ENCODE results near the gene SEMA3G.

The SEMA3G gene

DNA sequence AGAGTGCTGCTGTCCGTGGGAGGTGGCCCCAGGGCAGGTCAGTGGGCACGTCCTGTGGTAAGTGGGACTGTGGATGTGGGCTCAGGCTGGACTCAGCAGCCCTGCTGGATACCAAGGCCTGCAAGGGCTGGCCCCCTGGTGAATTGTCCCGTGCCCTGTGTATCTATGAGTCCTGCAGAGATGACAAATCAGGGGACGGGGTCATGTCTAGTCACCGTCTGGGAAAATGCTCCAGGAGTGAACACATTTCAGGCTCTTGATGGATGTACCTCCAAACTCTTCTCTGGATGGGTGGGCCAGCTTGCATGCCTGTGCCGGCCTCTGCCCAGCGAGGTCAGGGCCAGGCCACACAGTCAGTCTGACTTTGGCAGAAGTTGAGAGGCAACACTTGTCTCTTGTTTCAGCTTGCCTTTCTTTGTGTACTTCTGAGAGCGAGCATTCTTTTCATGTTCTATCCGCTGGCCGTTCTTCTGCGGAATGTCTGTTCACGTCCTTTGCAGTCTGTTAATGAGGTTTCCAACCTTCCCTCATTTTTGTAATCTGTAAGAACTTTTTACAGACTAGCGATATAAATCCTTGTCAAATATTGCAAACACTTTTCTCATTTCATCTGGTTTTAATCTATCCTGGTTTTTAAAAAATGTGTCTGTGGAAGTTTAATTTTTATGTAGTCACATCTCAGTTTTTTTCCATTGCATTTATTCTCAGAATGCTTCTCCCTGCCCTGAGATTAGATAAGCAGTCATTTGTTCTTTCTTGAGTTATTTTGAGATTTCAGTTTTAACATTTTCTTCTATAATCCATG, 38.9 kb upstream of the SEMA3G start:
- Histone ChIP-seq H3K9me3 (ENCODE audit: control extremely low read depth in 1 of 5, control insufficient read depth in 4 of 5, insufficient read depth in 2 of 5, low read depth in 1 of 5, low read length in 4 of 5) (no peaks in the 10 kb centered on the region), H3K27ac (ENCODE audit: insufficient read depth in 1 of 2, low read depth in 1 of 2, low read length in 2 of 2, poor library complexity in 1 of 2, severe bottlenecking in 2 of 2) (no peak overlapping the region), H3K36me3 (ENCODE audit: control insufficient read depth in 4 of 4, insufficient read depth in 4 of 4, low read length in 3 of 4) (peaks cover 13 to 93% (median 58%) of the 10 kb centered on the region in 4 experiments), H3K27me3 (replicated peaks in 2 of 5; ENCODE audit: control insufficient read depth in 4 of 5, insufficient read depth in 5 of 5, low read length in 4 of 5) (no peaks in the 10 kb centered on the region), H3K4me1 (ENCODE audit: control extremely low read depth in 1 of 4, control insufficient read depth in 4 of 4, insufficient read depth in 4 of 4, low read length in 3 of 4) (peaks cover 0 to 6% (median 0%) of the 10 kb centered on the region in 4 experiments), H3K4me3 (ENCODE audit: control insufficient read depth in 1 of 7, extremely low read depth in 1 of 7, insufficient read depth in 4 of 7, low read depth in 2 of 7, low read length in 6 of 7) (no peak overlapping the region)
- WGBS (ENCODE audit: insufficient coverage) = over 99% methylated on average over 12 of the region's 13 CpGs
- no peak for DNase-seq
- ChIA-PET CTCF (interaction anchor here (1.6 to 2.1 kb wide), 3 partner anchors 8 to 15 kb away, joined by 5 to 14 read pairs (median 7); no protein-coding TSS in a partner anchor), POLR2A (no interaction called here)

DNA sequence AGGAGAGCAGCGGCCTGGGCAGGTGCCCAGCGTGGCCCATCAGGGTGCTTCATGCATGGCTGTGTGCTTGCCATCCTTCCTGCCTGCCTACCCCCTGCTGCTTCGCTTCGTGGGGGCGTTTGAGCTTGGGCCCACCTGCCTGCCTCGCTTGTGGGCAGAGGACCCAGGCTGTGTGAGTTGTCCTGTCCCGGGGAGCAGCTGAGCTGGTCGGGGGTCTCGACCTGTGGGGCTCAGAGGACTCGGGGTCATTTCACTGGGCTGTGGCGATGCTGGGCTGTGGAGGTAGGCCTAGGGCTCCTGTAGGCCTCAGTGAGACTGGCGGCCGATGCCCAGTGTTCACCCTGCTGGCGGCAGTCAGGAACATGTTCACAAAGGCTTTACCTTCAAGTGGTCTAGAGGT, 38.2 kb upstream of the SEMA3G start:
- Histone ChIP-seq H3K9me3 (ENCODE audit: control extremely low read depth in 1 of 5, control insufficient read depth in 4 of 5, insufficient read depth in 2 of 5, low read depth in 1 of 5, low read length in 4 of 5) (no peaks in the 10 kb centered on the region), H3K36me3 (ENCODE audit: control insufficient read depth in 4 of 4, insufficient read depth in 4 of 4, low read length in 3 of 4) (peaks cover 14 to 94% (median 60%) of the 10 kb centered on the region in 4 experiments), H3K27ac (ENCODE audit: insufficient read depth in 1 of 2, low read depth in 1 of 2, low read length in 2 of 2, poor library complexity in 1 of 2, severe bottlenecking in 2 of 2) (no peak overlapping the region), H3K27me3 (replicated peaks in 2 of 5; ENCODE audit: control insufficient read depth in 4 of 5, insufficient read depth in 5 of 5, low read length in 4 of 5) (no peaks in the 10 kb centered on the region), H3K4me3 (ENCODE audit: control insufficient read depth in 1 of 7, extremely low read depth in 1 of 7, insufficient read depth in 4 of 7, low read depth in 2 of 7, low read length in 6 of 7) (no peak overlapping the region), H3K4me1 (ENCODE audit: control extremely low read depth in 1 of 4, control insufficient read depth in 4 of 4, insufficient read depth in 4 of 4, low read length in 3 of 4) (peaks cover 0 to 6% (median 0%) of the 10 kb centered on the region in 4 experiments)
- WGBS (ENCODE audit: insufficient coverage) = 91% methylated on average over 13 of the region's 14 CpGs
- ChIA-PET POLR2A (no interaction called here), CTCF (interaction anchor here (1.0 to 2.1 kb wide), 4 partner anchors 8 to 28 kb away, joined by 4 to 14 read pairs (median 6); no protein-coding TSS in a partner anchor)
- DNase-seq = no peak

DNA sequence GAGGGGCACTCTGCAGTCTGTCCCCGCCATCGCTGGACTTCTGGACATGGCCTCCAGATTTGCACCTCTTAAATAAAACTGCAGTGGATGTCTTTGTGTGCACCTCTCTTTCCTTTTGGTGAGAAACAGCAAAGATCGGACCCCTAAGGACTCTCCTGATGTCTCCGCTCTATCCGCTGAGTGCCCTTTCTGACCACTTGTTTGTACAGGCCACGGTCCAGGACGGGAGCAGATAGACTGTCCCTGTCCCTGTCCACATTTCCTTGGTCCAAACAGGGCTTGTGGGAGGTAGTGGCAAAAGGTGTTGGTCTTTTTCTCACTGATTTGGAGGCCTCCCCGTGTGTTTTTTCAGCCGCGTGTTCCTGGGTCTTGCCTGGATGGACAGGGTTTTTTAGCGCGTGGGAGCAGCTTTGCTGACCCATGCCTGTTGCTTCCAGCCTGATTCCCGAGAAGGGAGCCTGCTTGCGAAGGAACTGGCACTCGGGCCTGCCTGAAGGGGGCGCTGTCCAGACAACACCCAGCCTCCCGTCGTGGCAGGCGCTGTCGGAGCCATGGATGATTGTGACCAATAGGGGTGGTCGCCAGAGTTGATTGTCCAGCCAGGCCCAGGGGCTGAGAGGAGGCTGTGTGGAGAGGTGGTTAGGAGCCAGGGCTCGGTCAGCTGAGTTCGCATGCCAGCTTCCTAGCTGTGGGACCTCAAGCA, 37.1 kb upstream of the SEMA3G start:
- H3K27ac ChIP-seq (ENCODE audit: insufficient read depth in 1 of 2, low read depth in 1 of 2, low read length in 2 of 2, poor library complexity in 1 of 2, severe bottlenecking in 2 of 2) = no peak overlapping the region
- DNase-seq = peak in 1 of 3 donors; percentile 15
- CTCF ChIA-PET = interaction anchor here (0.6 to 2.1 kb wide), 5 partner anchors 9 to 29 kb away, joined by 3 to 14 read pairs (median 5); no protein-coding TSS in a partner anchor
- POLR2A ChIA-PET = no interaction called here
- 98% methylated on average over 20 of the region's 23 CpGs for WGBS (ENCODE audit: insufficient coverage)
- H3K36me3 ChIP-seq (ENCODE audit: control insufficient read depth in 4 of 4, insufficient read depth in 4 of 4, low read length in 3 of 4) = peaks cover 15 to 94% (median 64%) of the 10 kb centered on the region in 4 experiments
- H3K27me3 ChIP-seq (replicated peaks in 2 of 5; ENCODE audit: control insufficient read depth in 4 of 5, insufficient read depth in 5 of 5, low read length in 4 of 5) = no peaks in the 10 kb centered on the region
- H3K9me3 ChIP-seq (ENCODE audit: control extremely low read depth in 1 of 5, control insufficient read depth in 4 of 5, insufficient read depth in 2 of 5, low read depth in 1 of 5, low read length in 4 of 5) = no peaks in the 10 kb centered on the region
- no peak overlapping the region for H3K4me3 ChIP-seq (ENCODE audit: control insufficient read depth in 1 of 7, extremely low read depth in 1 of 7, insufficient read depth in 4 of 7, low read depth in 2 of 7, low read length in 6 of 7)
- peaks cover 0 to 10% (median 0%) of the 10 kb centered on the region in 4 experiments for H3K4me1 ChIP-seq (ENCODE audit: control extremely low read depth in 1 of 4, control insufficient read depth in 4 of 4, insufficient read depth in 4 of 4, low read length in 3 of 4)

DNA sequence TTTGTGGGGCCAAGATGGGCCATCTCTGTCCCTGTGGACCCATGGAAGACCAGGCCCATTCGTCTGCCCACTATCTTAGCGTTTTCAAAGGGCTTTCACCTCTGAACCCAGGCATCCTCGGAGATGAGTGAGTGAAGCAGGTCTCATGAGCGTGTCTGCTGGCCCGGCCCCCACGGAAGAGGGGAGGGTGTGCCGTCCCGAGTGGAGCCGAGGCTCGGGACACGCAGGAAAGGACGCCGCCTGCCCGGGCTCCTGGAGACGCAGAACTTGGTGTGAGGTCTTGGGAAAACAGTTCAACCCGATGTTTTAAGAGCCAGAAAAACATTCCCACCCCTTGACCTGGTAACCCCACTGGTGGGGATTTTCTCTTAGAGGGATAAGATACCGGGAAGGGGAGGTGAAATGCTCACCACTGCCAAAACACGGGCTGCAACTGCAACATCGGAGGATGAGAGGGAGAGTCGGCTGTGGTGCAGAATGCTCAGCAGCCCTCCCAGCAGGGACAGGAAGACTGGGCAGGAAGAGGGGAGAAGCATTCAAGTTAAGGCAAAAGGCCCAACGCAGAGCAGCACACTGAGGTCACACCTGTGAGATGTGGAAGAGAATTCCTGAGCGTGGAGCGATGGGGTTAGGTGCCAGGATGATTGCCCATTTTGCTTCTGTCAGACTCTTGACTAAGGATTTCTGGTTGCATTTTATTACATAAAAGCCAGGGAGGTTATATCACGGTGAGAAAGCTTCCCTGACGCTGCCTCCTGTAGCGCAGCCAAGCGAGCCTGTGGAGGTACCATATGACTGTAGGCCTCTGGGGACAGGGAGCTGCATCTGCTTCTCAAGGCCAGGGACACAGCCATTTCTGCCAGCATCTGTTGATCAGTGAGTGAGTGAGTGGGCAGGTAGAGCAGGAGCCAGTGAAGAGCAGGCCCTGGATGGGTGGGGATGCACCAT, 36.1 kb upstream of the SEMA3G start:
- Histone ChIP-seq H3K27ac (ENCODE audit: insufficient read depth in 1 of 2, low read depth in 1 of 2, low read length in 2 of 2, poor library complexity in 1 of 2, severe bottlenecking in 2 of 2) (no peak overlapping the region), H3K4me1 (ENCODE audit: control extremely low read depth in 1 of 4, control insufficient read depth in 4 of 4, insufficient read depth in 4 of 4, low read length in 3 of 4) (peaks cover 0 to 10% (median 0%) of the 10 kb centered on the region in 4 experiments), H3K9me3 (ENCODE audit: control extremely low read depth in 1 of 5, control insufficient read depth in 4 of 5, insufficient read depth in 2 of 5, low read depth in 1 of 5, low read length in 4 of 5) (no peaks in the 10 kb centered on the region), H3K27me3 (replicated peaks in 2 of 5; ENCODE audit: control insufficient read depth in 4 of 5, insufficient read depth in 5 of 5, low read length in 4 of 5) (no peaks in the 10 kb centered on the region), H3K36me3 (ENCODE audit: control insufficient read depth in 4 of 4, insufficient read depth in 4 of 4, low read length in 3 of 4) (peaks cover 15 to 92% (median 62%) of the 10 kb centered on the region in 4 experiments), H3K4me3 (ENCODE audit: control insufficient read depth in 1 of 7, extremely low read depth in 1 of 7, insufficient read depth in 4 of 7, low read depth in 2 of 7, low read length in 6 of 7) (no peak overlapping the region)
- no peak for DNase-seq
- ChIA-PET CTCF (interaction anchor here (1.2 to 2.1 kb wide), 2 partner anchors 8 to 9 kb away, joined by 3 to 14 read pairs; no protein-coding TSS in a partner anchor), POLR2A (no interaction called here)
- 92% methylated on average over 17 of the region's 27 CpGs for whole genome bisulfite sequencing (ENCODE audit: insufficient coverage)

DNA sequence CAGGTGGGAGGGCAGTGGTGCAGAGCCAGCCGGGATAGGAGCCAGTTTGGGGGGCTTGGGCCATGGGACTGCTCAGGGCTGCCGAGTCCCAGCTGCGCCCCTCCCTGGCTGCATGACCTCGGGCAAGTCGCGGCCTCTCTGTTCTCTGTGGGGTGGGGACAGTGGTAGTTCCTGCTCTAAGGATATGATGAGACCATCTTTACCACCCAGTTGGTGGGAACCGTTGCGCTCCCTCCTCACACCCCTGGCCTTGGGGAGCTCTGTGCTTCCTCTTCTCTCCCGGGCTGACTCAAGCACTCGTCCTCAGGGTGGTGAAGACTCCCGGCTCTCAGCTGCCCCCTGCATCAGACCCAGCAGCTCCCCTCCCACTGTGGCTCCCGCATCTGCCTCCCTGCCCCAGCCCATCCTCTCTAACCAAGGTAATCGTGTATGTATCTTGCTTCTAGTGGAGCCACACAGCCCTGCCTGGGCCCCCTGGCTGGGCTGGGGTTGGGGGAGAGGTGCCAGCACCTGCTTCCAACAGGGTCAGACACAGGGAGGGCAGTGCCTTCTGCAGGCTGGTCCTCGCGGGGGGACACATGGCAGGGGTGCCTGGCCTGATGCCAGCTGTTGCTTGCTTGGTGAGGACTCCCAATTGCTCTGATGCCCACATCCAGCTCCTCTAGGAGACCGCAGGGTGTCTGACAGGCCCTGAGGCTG, 35.1 kb upstream of the SEMA3G start:
- ChIA-PET CTCF (interaction anchor here (0.7 to 1.2 kb wide), 3 partner anchors 8 to 15 kb away, joined by 3 to 4 read pairs (median 3); partner anchors contain the start of gene STAB1), POLR2A (no interaction called here)
- 96% methylated on average over 13 of the region's 16 CpGs for WGBS (ENCODE audit: insufficient coverage)
- no peaks in the 10 kb centered on the region for H3K9me3 ChIP-seq (ENCODE audit: control extremely low read depth in 1 of 5, control insufficient read depth in 4 of 5, insufficient read depth in 2 of 5, low read depth in 1 of 5, low read length in 4 of 5)
- peaks cover 0 to 8% (median 0%) of the 10 kb centered on the region in 4 experiments for H3K4me1 ChIP-seq (ENCODE audit: control extremely low read depth in 1 of 4, control insufficient read depth in 4 of 4, insufficient read depth in 4 of 4, low read length in 3 of 4)
- peaks cover 18 to 92% (median 61%) of the 10 kb centered on the region in 4 experiments for H3K36me3 ChIP-seq (ENCODE audit: control insufficient read depth in 4 of 4, insufficient read depth in 4 of 4, low read length in 3 of 4)
- H3K4me3 ChIP-seq (ENCODE audit: control insufficient read depth in 1 of 7, extremely low read depth in 1 of 7, insufficient read depth in 4 of 7, low read depth in 2 of 7, low read length in 6 of 7) = no peak overlapping the region
- no peak for DNase-seq
- no peak overlapping the region for H3K27ac ChIP-seq (ENCODE audit: insufficient read depth in 1 of 2, low read depth in 1 of 2, low read length in 2 of 2, poor library complexity in 1 of 2, severe bottlenecking in 2 of 2)
- no peaks in the 10 kb centered on the region for H3K27me3 ChIP-seq (replicated peaks in 2 of 5; ENCODE audit: control insufficient read depth in 4 of 5, insufficient read depth in 5 of 5, low read length in 4 of 5)
